Tibial nerve (tissue), 4 donors: ENCODE results near the gene PLEKHF1. TPM values are rescaled to one million over a fixed set of nuclear protein-coding genes. Genes with fewer than 3 reads are reported as not detected.

Experiments
- DNase-seq, 2 donors: peaks; one replicate each; pipeline ENCODE4 v3.0.0-alpha.2; 2019; ENCODE audit warnings: low spot score in 2 of 2
- H3K27ac ChIP-seq, 4 donors: fragments of 200-600 bp; sonication (generic) in 3 of 4; one replicate each; pipeline ENCODE4 v1.5.1; 2017 to 2019; ENCODE audit warnings: mild to moderate bottlenecking in 1 of 4
- H3K27me3 ChIP-seq, 2 donors: fragments of 200-600 bp; sonication (generic) in 1 of 2; one replicate each; pipeline versions ENCODE4 v1.5.1 to v1.6.0; 2017 to 2019
- H3K36me3 ChIP-seq, 3 donors: fragments of 200-600 bp; sonication (generic); one replicate each; pipeline ENCODE4 v1.5.1; 2018 to 2019
- H3K4me1 ChIP-seq, 4 donors: fragments of 200-600 bp; sonication (generic) in 3 of 4; one replicate each; pipeline ENCODE4 v1.5.1; 2017 to 2019
- H3K4me3 ChIP-seq, 4 donors: fragments of 200-600 bp; sonication (generic) in 3 of 4; one replicate each; pipeline ENCODE4 v1.5.1; 2017 to 2019; ENCODE audit warnings: mild to moderate bottlenecking in 1 of 4, moderate library complexity in 1 of 4
- H3K9me3 ChIP-seq, 4 donors: fragments of 200-600 bp; sonication (generic) in 3 of 4; one replicate each; pipeline ENCODE4 v1.5.1; 2017 to 2019
- EP300 ChIP-seq, 2 donors: sonication (generic); formaldehyde crosslinking; IDR thresholded peaks; one replicate each; pipeline ENCODE4 v1.6.1; 2017; ENCODE audit warnings: antibody characterized with exemption in 2 of 2, mild to moderate bottlenecking in 1 of 2
- POLR2A ChIP-seq, 2 donors: fragments of 450-650 bp; IDR thresholded peaks; one replicate each; pipeline ENCODE4 v1.6.1; 2017; ENCODE audit warnings: antibody characterized with exemption in 2 of 2, mild to moderate bottlenecking in 2 of 2, moderate library complexity in 2 of 2
- WGBS, 2 donors: methylation state at CpG; one replicate each; pipeline ENCODE4 v1.1.5; 2018; 5-methylcytosine and 5-hydroxymethylcytosine counted together
- total RNA-seq, 4 donors: library from RNA; depleted of rRNA; stranded (reverse); fragments of >200 nt; gene quantifications; one replicate each; pipeline ENCODE4 v1.1.0, GENCODE V29; 2016
- TF ChIP-seq, protein P1 (sequence below), 5 experiments: fragments of 200-600 bp in 3 of 5; fragments of 450-650 bp in 2 of 5; sonication (generic) in 3 of 5; IDR thresholded peaks; one replicate each; pipeline ENCODE4 v1.5.1; 2016 to 2019; ENCODE audit warnings: antibody characterized with exemption in 5 of 5, mild to moderate bottlenecking in 3 of 5, moderate library complexity in 2 of 5

PLEKHF1 gene
- total RNA-seq, 4 donors from 2014 or later = 52.2 to 119 (median 89.0) TPM

DNA sequence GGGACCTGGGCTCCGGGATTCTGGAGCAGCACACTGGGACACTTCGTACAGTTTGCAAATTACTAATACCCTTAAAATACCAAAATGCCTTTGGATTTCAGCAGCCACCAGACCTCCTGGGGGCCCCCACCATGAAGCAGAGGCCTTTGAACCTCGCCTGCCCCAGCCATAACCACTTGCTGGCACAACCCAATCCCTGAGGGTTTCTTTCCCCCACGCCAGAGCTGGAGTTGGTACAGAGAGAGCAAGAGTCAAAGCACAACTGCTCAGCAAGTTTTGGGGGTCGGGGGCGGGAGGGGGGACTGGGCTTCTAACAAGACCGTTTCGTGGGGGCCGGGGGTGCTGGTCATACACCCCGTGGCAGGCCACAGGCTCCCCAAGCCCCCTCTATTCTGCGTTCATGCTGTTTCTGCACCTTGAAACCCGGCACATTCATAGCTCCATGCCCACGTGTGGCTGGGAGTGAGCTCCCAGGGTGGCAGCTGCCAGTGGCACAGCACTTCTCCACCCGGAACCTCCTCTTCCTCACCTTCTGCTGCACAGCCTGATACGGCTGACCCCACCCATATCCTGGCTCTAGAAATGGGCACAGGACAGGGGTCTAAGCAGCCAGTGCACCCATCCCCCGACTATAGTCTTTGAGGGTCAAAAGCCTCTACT lies 17.1 kb downstream of the PLEKHF1 start:
- Histone ChIP-seq H3K27me3 (no peaks in the 10 kb centered on the region), H3K4me3 (no peak overlapping the region), H3K9me3 (no peaks in the 10 kb centered on the region), H3K27ac (peak overlapping the region; percentile 75 to 91 (median 82)), H3K4me1 (peaks cover 0 to 79% (median 49%) of the 10 kb centered on the region in 4 donors), H3K36me3 (no peaks in the 10 kb centered on the region)
- TF ChIP-seq, protein P1, sequence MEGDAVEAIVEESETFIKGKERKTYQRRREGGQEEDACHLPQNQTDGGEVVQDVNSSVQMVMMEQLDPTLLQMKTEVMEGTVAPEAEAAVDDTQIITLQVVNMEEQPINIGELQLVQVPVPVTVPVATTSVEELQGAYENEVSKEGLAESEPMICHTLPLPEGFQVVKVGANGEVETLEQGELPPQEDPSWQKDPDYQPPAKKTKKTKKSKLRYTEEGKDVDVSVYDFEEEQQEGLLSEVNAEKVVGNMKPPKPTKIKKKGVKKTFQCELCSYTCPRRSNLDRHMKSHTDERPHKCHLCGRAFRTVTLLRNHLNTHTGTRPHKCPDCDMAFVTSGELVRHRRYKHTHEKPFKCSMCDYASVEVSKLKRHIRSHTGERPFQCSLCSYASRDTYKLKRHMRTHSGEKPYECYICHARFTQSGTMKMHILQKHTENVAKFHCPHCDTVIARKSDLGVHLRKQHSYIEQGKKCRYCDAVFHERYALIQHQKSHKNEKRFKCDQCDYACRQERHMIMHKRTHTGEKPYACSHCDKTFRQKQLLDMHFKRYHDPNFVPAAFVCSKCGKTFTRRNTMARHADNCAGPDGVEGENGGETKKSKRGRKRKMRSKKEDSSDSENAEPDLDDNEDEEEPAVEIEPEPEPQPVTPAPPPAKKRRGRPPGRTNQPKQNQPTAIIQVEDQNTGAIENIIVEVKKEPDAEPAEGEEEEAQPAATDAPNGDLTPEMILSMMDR (IDR thresholded peaks at IDR 0.05) = no peak
- TF ChIP-seq POLR2A (IDR thresholded peaks at IDR 0.05) = no peak
- TF ChIP-seq EP300 (IDR thresholded peaks at IDR 0.05) = no peak
- WGBS, 2 donors = 64 to 72% methylated on average over 16 of the region's 16 CpGs
- DNase-seq = no peak

DNA sequence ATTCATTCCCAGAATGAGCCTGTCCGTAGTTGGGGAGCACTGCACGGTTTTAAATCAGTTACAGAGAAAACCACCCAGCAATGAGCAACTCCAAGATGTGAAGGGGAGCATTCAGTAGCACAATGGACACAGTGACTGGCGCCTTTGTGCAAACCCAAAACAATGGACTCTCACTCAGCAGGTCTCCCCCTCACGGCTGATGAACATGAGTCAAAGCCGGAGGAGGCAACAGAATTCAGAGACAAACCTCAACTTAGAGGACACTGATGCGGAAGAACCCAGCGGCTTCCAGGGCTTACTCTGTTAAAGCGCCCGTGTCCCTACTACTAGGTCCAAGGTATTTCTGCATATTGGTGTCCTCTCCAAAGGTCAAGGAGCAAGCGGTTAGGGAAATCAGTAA lies 17.7 kb downstream of the PLEKHF1 start:
- peaks cover 0 to 73% (median 43%) of the 10 kb centered on the region in 4 donors for H3K4me1 ChIP-seq
- no peak for DNase-seq
- 46 to 59% methylated on average over 10 of the region's 10 CpGs for WGBS, 2 donors

DNA sequence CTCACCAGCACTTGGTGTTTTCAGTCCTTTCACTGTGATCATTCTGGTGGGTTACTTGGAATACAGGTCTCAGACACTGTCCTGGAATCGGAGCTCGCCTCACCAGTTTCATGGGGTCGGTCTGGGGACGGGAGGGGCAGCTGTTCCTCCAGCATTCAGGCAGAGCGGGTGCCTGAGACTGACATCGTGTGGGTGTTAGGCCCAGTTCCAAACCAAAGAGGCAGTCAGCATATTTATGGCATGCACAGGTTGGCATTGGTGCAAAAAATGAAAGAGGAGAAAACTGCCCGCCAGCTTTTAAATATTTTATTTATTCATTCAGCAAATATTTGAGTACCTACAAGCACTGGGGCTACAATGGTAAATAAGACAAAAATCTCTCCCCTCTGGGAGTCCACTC lies 20.1 kb downstream of the PLEKHF1 start:
- Histone ChIP-seq H3K27ac (peak overlapping the region in 3 of 4 donors; percentile 35 to 91 (median 88)), H3K9me3 (peaks cover 0 to 4% (median 0%) of the 10 kb centered on the region in 4 donors), H3K27me3 (no peaks in the 10 kb centered on the region), H3K4me3 (no peak overlapping the region), H3K4me1 (peaks cover 0 to 50% (median 28%) of the 10 kb centered on the region in 4 donors), H3K36me3 (peaks cover 0 to under 1% (median 0%) of the 10 kb centered on the region in 3 donors)
- WGBS, 2 donors = 41 to 57% methylated on average over 7 of the region's 7 CpGs
- no peak for DNase-seq
- no peak for TF ChIP-seq EP300 (IDR thresholded peaks at IDR 0.05)
- no peak for TF ChIP-seq POLR2A (IDR thresholded peaks at IDR 0.05)
- TF ChIP-seq, protein P1 (IDR thresholded peaks at IDR 0.05) = no peak

More for the DNA sequence above, 17.7 kb downstream of the PLEKHF1 start:
- TF ChIP-seq EP300 (IDR thresholded peaks at IDR 0.05) (peak in 1 of 2 donors; percentile 58), POLR2A (IDR thresholded peaks at IDR 0.05) (peak in 1 of 2 donors; percentile 20)
- TF ChIP-seq, protein P1 (IDR thresholded peaks at IDR 0.05) = no peak
- peak overlapping the region; percentile 75 to 91 (median 82) for H3K27ac ChIP-seq
- H3K27me3 ChIP-seq = no peaks in the 10 kb centered on the region
- no peaks in the 10 kb centered on the region for H3K36me3 ChIP-seq
- H3K4me3 ChIP-seq = no peak overlapping the region
- H3K9me3 ChIP-seq = no peaks in the 10 kb centered on the region

DNA sequence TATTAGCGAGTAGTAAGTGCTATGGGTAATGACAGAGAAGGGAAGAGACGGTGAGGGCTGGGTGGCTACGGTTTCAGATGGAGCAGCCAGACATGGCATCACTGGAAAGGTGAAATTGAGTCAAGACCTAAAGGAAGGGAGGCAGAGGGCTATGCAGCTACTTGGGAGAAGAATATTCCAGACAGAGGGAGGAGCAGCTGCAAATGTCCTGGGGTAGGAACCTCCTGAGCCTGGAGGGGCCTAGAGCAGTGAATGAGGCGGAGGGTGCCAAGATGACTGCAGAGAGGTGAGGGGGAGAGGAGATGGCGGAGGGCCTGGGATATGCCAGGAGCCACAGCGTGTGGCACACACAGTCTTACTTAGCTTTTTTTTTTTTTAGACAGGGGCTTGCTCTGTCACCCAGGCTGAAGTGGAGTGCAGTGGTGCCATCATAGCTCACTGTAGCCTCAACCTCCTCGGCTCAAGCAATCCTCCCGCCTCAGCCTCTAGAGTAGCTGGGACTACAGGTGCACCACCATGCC lies 21.1 kb downstream of the PLEKHF1 start:
- 94 to 96% methylated on average over 8 of the region's 8 CpGs for WGBS, 2 donors
- no peak for DNase-seq
- Histone ChIP-seq H3K4me1 (peaks cover 0 to 40% (median 19%) of the 10 kb centered on the region in 4 donors), H3K27ac (peak overlapping the region; percentile 35 to 91 (median 78)), H3K9me3 (peaks cover 0 to 11% (median 1%) of the 10 kb centered on the region in 4 donors), H3K27me3 (no peaks in the 10 kb centered on the region), H3K36me3 (peaks cover 0 to 9% (median 0%) of the 10 kb centered on the region in 3 donors), H3K4me3 (no peak overlapping the region)
- TF ChIP-seq EP300 (IDR thresholded peaks at IDR 0.05) (no peak), POLR2A (IDR thresholded peaks at IDR 0.05) (no peak)
- TF ChIP-seq, protein P1 (IDR thresholded peaks at IDR 0.05) = no peak
